ENCODE measurements around the gene CRISPLD2.

CRISPLD2 gene

GRCh38 chr16:84819644-84820304, at the start of gene CRISPLD2:
CRISPLD2 (plus strand) TSS chr16:84819985; CDS start chr16:84838496, 18,511 bp downstream.
- peak; percentile 92 for DNase-seq

GRCh38 chr16:84773312-84773711, 46.5 kb upstream of the CRISPLD2 start:
- no peak for DNase-seq

GRCh38 chr16:84774810-84775209, 45.0 kb upstream of the CRISPLD2 start:
- no peak for DNase-seq

GRCh38 chr16:84775262-84775810, 44.4 kb upstream of the CRISPLD2 start:
- DNase-seq, result no peak

GRCh38 chr16:84777435-84777834, 42.4 kb upstream of the CRISPLD2 start:
- no peak for DNase-seq

- no peak for DNase-seq
These were observed 41.1 kb upstream of the CRISPLD2 start for GRCh38 chr16:84778720-84779119.

GRCh38 chr16:84780063-84780462, 39.7 kb upstream of the CRISPLD2 start:
- no peak for DNase-seq

- no peak for DNase-seq
These were observed 39.0 kb upstream of the CRISPLD2 start for GRCh38 chr16:84780544-84781376.

- DNase-seq, result no peak
These were observed 36.9 kb upstream of the CRISPLD2 start for GRCh38 chr16:84782846-84783245.

GRCh38 chr16:84785843-84786581, 33.8 kb upstream of the CRISPLD2 start:
- peak; percentile 73 for DNase-seq

GRCh38 chr16:84786605-84787262, 33.1 kb upstream of the CRISPLD2 start:
- DNase-seq, result peak; percentile 82

GRCh38 chr16:84787263-84787622, 32.5 kb upstream of the CRISPLD2 start:
- DNase-seq, result no peak

GRCh38 chr16:84788920-84789391, 30.8 kb upstream of the CRISPLD2 start:
- no peak for DNase-seq

- no peak for DNase-seq
These were observed 30.4 kb upstream of the CRISPLD2 start for GRCh38 chr16:84789431-84789830.

- DNase-seq, result no peak
These were observed 29.5 kb upstream of the CRISPLD2 start for GRCh38 chr16:84790301-84790700.

GRCh38 chr16:84791088-84791487, 28.7 kb upstream of the CRISPLD2 start:
- no peak for DNase-seq

GRCh38 chr16:84791501-84791900, 28.3 kb upstream of the CRISPLD2 start:
- DNase-seq, result no peak

- no peak for DNase-seq
These were observed 25.6 kb upstream of the CRISPLD2 start for GRCh38 chr16:84794186-84794585.

- DNase-seq, result no peak
These were observed 25.2 kb upstream of the CRISPLD2 start for GRCh38 chr16:84794626-84795025.

- DNase-seq, result no peak
These were observed 24.3 kb upstream of the CRISPLD2 start for GRCh38 chr16:84795329-84796053.

- DNase-seq, result no peak
These were observed 19.4 kb upstream of the CRISPLD2 start for GRCh38 chr16:84800158-84800978.

Measured in NCI-H146 (cell line).